ENCODE data around the gene CAMKK1.

CAMKK1 gene

GRCh38 chr17:3895354-3895753, 2.5 kb upstream of the CAMKK1 start:
- DNase-seq, result no peak

GRCh38 chr17:3894911-3895343, 2.1 kb upstream of the CAMKK1 start:
- DNase-seq, result no peak

GRCh38 chr17:3894188-3894587, 1.3 kb upstream of the CAMKK1 start:
- no peak for DNase-seq

- DNase-seq, result no peak
Observed at GRCh38 chr17:3893720-3894116, 865 bp upstream of the CAMKK1 start.

GRCh38 chr17:3892095-3892998, 506 bp downstream of the CAMKK1 start:
- DNase-seq, result peak; percentile 66

- DNase-seq, result no peak
Observed at GRCh38 chr17:3891626-3892094, 1.2 kb downstream of the CAMKK1 start.

- DNase-seq, result no peak
Observed at GRCh38 chr17:3890878-3891219, 2.0 kb downstream of the CAMKK1 start.

- DNase-seq, result peak; percentile 53
Observed at GRCh38 chr17:3890082-3890877, 2.6 kb downstream of the CAMKK1 start.

GRCh38 chr17:3889325-3890012, 3.4 kb downstream of the CAMKK1 start:
- no peak for DNase-seq

- no peak for DNase-seq
Observed at GRCh38 chr17:3888343-3889171, 4.3 kb downstream of the CAMKK1 start.

- no peak for DNase-seq
Observed at GRCh38 chr17:3887804-3888203, 5.0 kb downstream of the CAMKK1 start.

GRCh38 chr17:3887394-3887793, 5.5 kb downstream of the CAMKK1 start:
- DNase-seq, result no peak

- no peak for DNase-seq
Observed at GRCh38 chr17:3886776-3887175, 6.1 kb downstream of the CAMKK1 start.

- DNase-seq, result no peak
Observed at GRCh38 chr17:3885970-3886369, 6.9 kb downstream of the CAMKK1 start.

GRCh38 chr17:3885271-3885670, 7.6 kb downstream of the CAMKK1 start:
- no peak for DNase-seq

GRCh38 chr17:3884188-3884587, 8.7 kb downstream of the CAMKK1 start:
- DNase-seq, result no peak

- DNase-seq, result no peak
Observed at GRCh38 chr17:3882276-3882675, 10.6 kb downstream of the CAMKK1 start.

GRCh38 chr17:3880983-3881382, 11.9 kb downstream of the CAMKK1 start:
- no peak for DNase-seq

GRCh38 chr17:3879591-3880417, 13.0 kb downstream of the CAMKK1 start:
- no peak for DNase-seq

GRCh38 chr17:3879186-3879585, 13.7 kb downstream of the CAMKK1 start:
- no peak for DNase-seq

GRCh38 chr17:3877220-3877619, 15.6 kb downstream of the CAMKK1 start:
- DNase-seq, result no peak

Measured in stimulated activated CD8-positive, alpha-beta memory T cell treated with anti-CD3 and anti-CD28 coated beads, Interleukin-4, amount 100 ng/mL, for 48 hours (primary cell).